HepG2 (cell line): ENCODE results near the gene AHCYL2. TPM values are rescaled to one million over a fixed set of nuclear protein-coding genes. Genes with fewer than 3 reads are reported as not detected.

Experiments used
- GTF2F1 ChIP-seq: fragments of 150-350 bp; IDR thresholded peaks from 2 replicates; pipeline ENCODE4 v1.6.1; 2014; ENCODE audit warnings: low read length
- MED1 ChIP-seq: sonication (generic); formaldehyde crosslinking; IDR thresholded peaks from 2 replicates; pipeline ENCODE4 v1.4.0; 2020; ENCODE audit warnings: missing genetic modification reagents
- SIX1 ChIP-seq: sonication (generic); formaldehyde crosslinking; IDR thresholded peaks from 2 replicates; pipeline ENCODE4 v1.4.0; 2020; ENCODE audit warnings: missing genetic modification reagents, borderline replicate concordance
- TEF ChIP-seq: sonication (generic); formaldehyde crosslinking; IDR thresholded peaks from 2 replicates; pipeline ENCODE4 v1.5.0; 2020; ENCODE audit warnings: missing genetic modification reagents
- ZBTB4 ChIP-seq: sonication (generic); formaldehyde crosslinking; IDR thresholded peaks from 2 replicates; pipeline ENCODE4 v1.4.0; 2020; ENCODE audit warnings: missing genetic modification reagents, mild to moderate bottlenecking, borderline replicate concordance
- ZBTB46 ChIP-seq: sonication (generic); formaldehyde crosslinking; IDR thresholded peaks from 2 replicates; pipeline ENCODE4 v1.4.0; 2020; ENCODE audit warnings: mild to moderate bottlenecking, missing genetic modification reagents, borderline replicate concordance
- ZNF136 ChIP-seq: sonication (generic); formaldehyde crosslinking; IDR thresholded peaks from 2 replicates; pipeline ENCODE4 v1.8.1; 2022; ENCODE audit warnings: low read depth, mild to moderate bottlenecking, moderate library complexity, missing genetic modification reagents
- polyA plus RNA-seq, 8 experiments: library from polyadenylated mRNA; depleted of rRNA in 3 of 8; stranded (reverse) in 7 of 8; unstranded in 1 of 8; fragments of >200 nt; fragmentation: Illumina TruSeq in 4 of 8; extraction: Trizol in 4 of 8; gene quantifications; 2 replicates each; pipeline versions ENCODE4 v1.2.1 to v1.2.3, GENCODE V29; 2011 to 2016; ENCODE audit warnings: low read depth in 4 of 8, missing spikeins in 1 of 8, mixed read lengths in 1 of 8; ENCODE audit not compliant: insufficient read depth in 1 of 8
- total RNA-seq, 5 experiments: library from RNA; depleted of rRNA; stranded (reverse); fragments of >200 nt; fragmentation: Illumina TruSeq; extraction: Trizol; gene quantifications; 2 replicates each; pipeline ENCODE4 v1.2.3, GENCODE V29; 2016; ENCODE audit warnings: low read depth in 1 of 5

The AHCYL2 gene
- total and polyA plus RNA-seq, 2 of the 13 experiments (the other 11 are each of a cell fraction or from before 2014, with no cell fraction given), result 9.5 to 14.7 TPM

- TF ChIP-seq TEF (CRISPR knock-in tag) (no peak), ZNF136 (no peak), ZBTB46 (no peak), GTF2F1 (no peak), SIX1 (CRISPR knock-in tag) (no peak), MED1 (CRISPR knock-in tag) (no peak), ZBTB4 (CRISPR knock-in tag) (no peak)
Measured at GRCh38 chr7:129257168-129257567, 32.3 kb downstream of the AHCYL2 start (continued).
